Measurements from ENCODE around the gene ERI3.

- TF ChIP-seq EZH2 (IDR thresholded peaks at IDR 0.05; ENCODE audit: borderline replicate concordance, low read depth, low read length, severe bottlenecking) = no peak
- no peak for TF ChIP-seq CTCF (IDR thresholded peaks at IDR 0.05; ENCODE audit: extremely low read depth in 1 of 2, insufficient read depth in 1 of 2, low read depth in 1 of 2, low read length in 2 of 2)
- TF ChIP-seq POLR2A (IDR thresholded peaks at IDR 0.05; ENCODE audit: low read depth, low read length) = no peak
- TF ChIP-seq MAX (IDR thresholded peaks at IDR 0.05; ENCODE audit: insufficient read depth, insufficient read length) = no peak
- TF ChIP-seq POLR2AphosphoS5 (IDR thresholded peaks at IDR 0.05; ENCODE audit: insufficient read depth, low read depth, low read length) = no peak
- no peak for TF ChIP-seq GATA2 (IDR thresholded peaks at IDR 0.05; ENCODE audit: insufficient read depth, insufficient read length, low read depth, low read length)
- no peak for TF ChIP-seq MYC (IDR thresholded peaks at IDR 0.05; ENCODE audit: low read depth, low read length)
- TF ChIP-seq JUN (IDR thresholded peaks at IDR 0.05; ENCODE audit: borderline replicate concordance, insufficient read depth, insufficient read length, low read depth) = no peak
These were observed 112.3 kb downstream of the ERI3 start for GRCh38 chr1:44242746-44243145.

Data from endothelial cell of umbilical vein (primary cell).